ENCODE results near the gene RASIP1.
"Not testable (repeated sequence)": the region's sequence is repeated elsewhere in the genome, so short reads cannot be mapped to it uniquely, and the experiment has no call there.

Gene RASIP1

GRCh38 chr19:48718711-48719231 is 21.6 kb downstream of the RASIP1 start:
- Histone ChIP-seq H3K9me3 (ENCODE audit: severe bottlenecking) (no peaks in the 10 kb centered on the region), H3K36me3 (ENCODE audit: low read depth) (no peaks in the 10 kb centered on the region), H3K4me1 (ENCODE audit: insufficient read depth, poor library complexity, severe bottlenecking) (no peaks in the 10 kb centered on the region), H3K27ac (ENCODE audit: poor library complexity, severe bottlenecking) (no peak overlapping the region), H3K27me3 (ENCODE audit: insufficient read depth, poor library complexity, severe bottlenecking) (no peaks in the 10 kb centered on the region), H3K4me3 (ENCODE audit: severe bottlenecking) (no peak overlapping the region)
- DNase-seq (ENCODE audit: low spot score), result no peak
- no peak for ATAC-seq (ENCODE audit: low read depth)
- TF ChIP-seq CTCF (IDR thresholded peaks at IDR 0.05; ENCODE audit: poor library complexity, severe bottlenecking), result no peak

GRCh38 chr19:48718106-48718505 is 22.3 kb downstream of the RASIP1 start:
- not testable (repeated sequence) for ATAC-seq (ENCODE audit: low read depth); DNase-seq (ENCODE audit: low spot score); H3K27ac ChIP-seq (ENCODE audit: poor library complexity, severe bottlenecking); H3K4me3 ChIP-seq (ENCODE audit: severe bottlenecking); H3K4me1 ChIP-seq (ENCODE audit: insufficient read depth, poor library complexity, severe bottlenecking); H3K27me3 ChIP-seq (ENCODE audit: insufficient read depth, poor library complexity, severe bottlenecking); H3K36me3 ChIP-seq (ENCODE audit: low read depth); H3K9me3 ChIP-seq (ENCODE audit: severe bottlenecking)

- no peaks in the 10 kb centered on the region for H3K27me3 ChIP-seq (ENCODE audit: insufficient read depth, poor library complexity, severe bottlenecking)
These were observed 23.7 kb downstream of the RASIP1 start for GRCh38 chr19:48716562-48717291.

GRCh38 chr19:48715681-48716171 is 24.7 kb downstream of the RASIP1 start:
- no peaks in the 10 kb centered on the region for H3K36me3 ChIP-seq (ENCODE audit: low read depth)
- H3K27me3 ChIP-seq (ENCODE audit: insufficient read depth, poor library complexity, severe bottlenecking), result no peaks in the 10 kb centered on the region
- peaks cover 5% of the 10 kb centered on the region for H3K4me1 ChIP-seq (ENCODE audit: insufficient read depth, poor library complexity, severe bottlenecking)
- ATAC-seq (ENCODE audit: low read depth), result no peak
- DNase-seq (ENCODE audit: low spot score), result no peak
- H3K4me3 ChIP-seq (ENCODE audit: severe bottlenecking), result no peak overlapping the region
- no peak overlapping the region for H3K27ac ChIP-seq (ENCODE audit: poor library complexity, severe bottlenecking)
- no peaks in the 10 kb centered on the region for H3K9me3 ChIP-seq (ENCODE audit: severe bottlenecking)
- no peak for TF ChIP-seq CTCF (IDR thresholded peaks at IDR 0.05; ENCODE audit: poor library complexity, severe bottlenecking)

More at GRCh38 chr19:48716562-48717291, 23.7 kb downstream of the RASIP1 start:
- Histone ChIP-seq H3K9me3 (ENCODE audit: severe bottlenecking) (no peaks in the 10 kb centered on the region), H3K4me3 (ENCODE audit: severe bottlenecking) (no peak overlapping the region), H3K36me3 (ENCODE audit: low read depth) (no peaks in the 10 kb centered on the region), H3K4me1 (ENCODE audit: insufficient read depth, poor library complexity, severe bottlenecking) (peaks cover 5% of the 10 kb centered on the region), H3K27ac (ENCODE audit: poor library complexity, severe bottlenecking) (no peak overlapping the region)
- DNase-seq (ENCODE audit: low spot score), result no peak
- ATAC-seq (ENCODE audit: low read depth), result no peak
- TF ChIP-seq CTCF (IDR thresholded peaks at IDR 0.05; ENCODE audit: poor library complexity, severe bottlenecking), result no peak

- H3K4me3 ChIP-seq (ENCODE audit: severe bottlenecking), result peak overlapping the region; percentile 38
- peak overlapping the region; percentile 53 for H3K27ac ChIP-seq (ENCODE audit: poor library complexity, severe bottlenecking)
- no peaks in the 10 kb centered on the region for H3K36me3 ChIP-seq (ENCODE audit: low read depth)
- no peaks in the 10 kb centered on the region for H3K9me3 ChIP-seq (ENCODE audit: severe bottlenecking)
- no peak for DNase-seq (ENCODE audit: low spot score)
- TF ChIP-seq CTCF (IDR thresholded peaks at IDR 0.05; ENCODE audit: poor library complexity, severe bottlenecking), result no peak
- no peak for ATAC-seq (ENCODE audit: low read depth)
- peaks cover 5% of the 10 kb centered on the region for H3K4me1 ChIP-seq (ENCODE audit: insufficient read depth, poor library complexity, severe bottlenecking)
- H3K27me3 ChIP-seq (ENCODE audit: insufficient read depth, poor library complexity, severe bottlenecking), result no peaks in the 10 kb centered on the region
These were observed 25.4 kb downstream of the RASIP1 start for GRCh38 chr19:48714759-48715675.
